KG1 (cell line): Measurements from ENCODE around the gene NALF2.

Experiments
- DNase-seq: peaks from one replicate; lab custom pipeline; 2025; lab: John Stamatoyannopoulos, UW

NALF2 gene

GRCh38 chrX:69503782-69504625, at the start of gene NALF2:
NALF2 (plus strand) TSS chrX:69504326; CDS start chrX:69505283, 957 bp downstream.
- no peak for DNase-seq

GRCh38 chrX:69457756-69458155, 46.4 kb upstream of the NALF2 start:
- DNase-seq, result no peak

- no peak for DNase-seq
These were observed 37.6 kb upstream of the NALF2 start for GRCh38 chrX:69466546-69466945.

GRCh38 chrX:69469975-69470374, 34.2 kb upstream of the NALF2 start:
- no peak for DNase-seq

- no peak for DNase-seq
These were observed 14.5 kb upstream of the NALF2 start for GRCh38 chrX:69489625-69490024.

- no peak for DNase-seq
These were observed 10.9 kb upstream of the NALF2 start for GRCh38 chrX:69493193-69493592.

GRCh38 chrX:69493766-69494165, 10.4 kb upstream of the NALF2 start:
- DNase-seq, result no peak

GRCh38 chrX:69496183-69496582, 7.9 kb upstream of the NALF2 start:
- DNase-seq, result no peak

- no peak for DNase-seq
These were observed 2.7 kb upstream of the NALF2 start for GRCh38 chrX:69501429-69501828.

GRCh38 chrX:69503228-69503781, 821 bp upstream of the NALF2 start:
- no peak for DNase-seq

GRCh38 chrX:69504626-69505612, 793 bp downstream of the NALF2 start:
- DNase-seq, result no peak

GRCh38 chrX:69505772-69506616, 1.9 kb downstream of the NALF2 start:
- DNase-seq, result no peak

- DNase-seq, result no peak
These were observed 2.7 kb downstream of the NALF2 start for GRCh38 chrX:69506617-69507499.

GRCh38 chrX:69507500-69507789, 3.3 kb downstream of the NALF2 start:
- no peak for DNase-seq

GRCh38 chrX:69508610-69509009, 4.5 kb downstream of the NALF2 start:
- no peak for DNase-seq

- no peak for DNase-seq
These were observed 6.1 kb downstream of the NALF2 start for GRCh38 chrX:69510137-69510715.

- DNase-seq, result no peak
These were observed 6.9 kb downstream of the NALF2 start for GRCh38 chrX:69510914-69511513.

- no peak for DNase-seq
These were observed 17.9 kb downstream of the NALF2 start for GRCh38 chrX:69522052-69522451.

- DNase-seq, result no peak
These were observed 19.2 kb downstream of the NALF2 start for GRCh38 chrX:69523314-69523713.

- DNase-seq, result no peak
These were observed 20.7 kb downstream of the NALF2 start for GRCh38 chrX:69524781-69525363.
